Tibial nerve (tissue), 4 donors: Measurements from ENCODE around the gene NTSR1. TPM values are rescaled to one million over a fixed set of nuclear protein-coding genes. Genes with fewer than 3 reads are reported as not detected.

Experiments
- DNase-seq, 2 donors: peaks; one replicate each; pipeline ENCODE4 v3.0.0-alpha.2; 2019; ENCODE audit warnings: low spot score in 2 of 2
- H3K27ac ChIP-seq, 4 donors: fragments of 200-600 bp; sonication (generic) in 3 of 4; one replicate each; pipeline ENCODE4 v1.5.1; 2017 to 2019; ENCODE audit warnings: mild to moderate bottlenecking in 1 of 4
- H3K27me3 ChIP-seq, 2 donors: fragments of 200-600 bp; sonication (generic) in 1 of 2; one replicate each; pipeline versions ENCODE4 v1.5.1 to v1.6.0; 2017 to 2019
- H3K36me3 ChIP-seq, 3 donors: fragments of 200-600 bp; sonication (generic); one replicate each; pipeline ENCODE4 v1.5.1; 2018 to 2019
- H3K4me1 ChIP-seq, 4 donors: fragments of 200-600 bp; sonication (generic) in 3 of 4; one replicate each; pipeline ENCODE4 v1.5.1; 2017 to 2019
- H3K4me3 ChIP-seq, 4 donors: fragments of 200-600 bp; sonication (generic) in 3 of 4; one replicate each; pipeline ENCODE4 v1.5.1; 2017 to 2019; ENCODE audit warnings: mild to moderate bottlenecking in 1 of 4, moderate library complexity in 1 of 4
- H3K9me3 ChIP-seq, 4 donors: fragments of 200-600 bp; sonication (generic) in 3 of 4; one replicate each; pipeline ENCODE4 v1.5.1; 2017 to 2019
- EP300 ChIP-seq, 2 donors: sonication (generic); formaldehyde crosslinking; IDR thresholded peaks; one replicate each; pipeline ENCODE4 v1.6.1; 2017; ENCODE audit warnings: antibody characterized with exemption in 2 of 2, mild to moderate bottlenecking in 1 of 2
- POLR2A ChIP-seq, 2 donors: fragments of 450-650 bp; IDR thresholded peaks; one replicate each; pipeline ENCODE4 v1.6.1; 2017; ENCODE audit warnings: antibody characterized with exemption in 2 of 2, mild to moderate bottlenecking in 2 of 2, moderate library complexity in 2 of 2
- WGBS, 2 donors: methylation state at CpG; one replicate each; pipeline ENCODE4 v1.1.5; 2018; 5-methylcytosine and 5-hydroxymethylcytosine counted together
- total RNA-seq, 4 donors: library from RNA; depleted of rRNA; stranded (reverse); fragments of >200 nt; gene quantifications; one replicate each; pipeline ENCODE4 v1.1.0, GENCODE V29; 2016
- TF ChIP-seq, protein P1 (sequence below), 5 experiments: fragments of 200-600 bp in 3 of 5; fragments of 450-650 bp in 2 of 5; sonication (generic) in 3 of 5; IDR thresholded peaks; one replicate each; pipeline ENCODE4 v1.5.1; 2016 to 2019; ENCODE audit warnings: antibody characterized with exemption in 5 of 5, mild to moderate bottlenecking in 3 of 5, moderate library complexity in 2 of 5

NTSR1 gene
- total RNA-seq, 4 donors from 2014 or later = 0.30 TPM; not detected in 3

DNA sequence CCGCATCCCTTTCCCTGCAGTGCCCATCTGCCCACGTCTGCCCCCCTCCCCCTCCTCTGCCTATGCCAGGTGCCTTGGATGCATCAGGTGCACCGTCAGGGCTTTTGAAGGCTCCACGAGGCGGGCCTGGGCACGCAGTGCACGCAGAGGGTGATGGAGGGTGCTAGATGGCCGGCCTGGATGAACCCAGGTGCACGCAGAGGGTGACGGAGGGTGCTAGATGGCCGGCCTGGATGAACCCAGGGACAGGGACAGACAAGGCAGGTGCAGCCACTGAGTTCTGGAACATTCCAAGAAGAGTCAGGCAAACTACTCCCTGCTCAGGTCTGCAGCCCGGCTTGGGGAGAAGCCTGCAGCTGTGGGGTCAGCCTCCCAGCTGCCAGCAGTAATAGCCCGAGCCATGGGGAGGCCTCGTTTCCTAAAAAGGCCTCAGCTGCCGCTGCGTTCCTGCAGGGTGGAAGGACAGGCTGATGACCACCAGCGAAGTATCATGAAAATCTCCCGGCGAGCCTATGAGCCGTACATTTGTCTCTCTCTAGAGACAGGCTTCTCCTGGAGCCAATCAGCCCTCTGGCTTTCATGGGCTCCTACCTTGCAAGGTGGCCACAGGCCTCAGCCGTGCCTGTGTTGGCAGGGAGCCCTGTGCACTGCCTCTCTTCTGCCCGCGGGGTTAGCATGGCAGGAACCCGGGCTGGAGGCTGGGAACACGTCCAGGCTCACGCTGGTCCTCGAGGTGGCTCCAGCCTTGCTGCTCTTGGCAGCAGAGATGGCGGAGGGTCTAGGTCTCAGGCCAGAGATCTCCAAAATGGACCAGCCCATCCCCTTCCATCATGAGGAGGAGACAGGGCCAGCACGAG lies 29.6 kb downstream of the NTSR1 start:
- WGBS, 2 donors = 75 to 84% methylated on average over 25 to 28 of the region's 29 CpGs
- no peaks in the 10 kb centered on the region for H3K36me3 ChIP-seq
- no peaks in the 10 kb centered on the region for H3K9me3 ChIP-seq
- H3K27ac ChIP-seq = no peak overlapping the region
- no peak for DNase-seq
- no peak overlapping the region for H3K4me3 ChIP-seq
- peaks cover 0 to 64% of the 10 kb centered on the region in 2 donors for H3K27me3 ChIP-seq
- no peak for TF ChIP-seq POLR2A (IDR thresholded peaks at IDR 0.05)
- TF ChIP-seq, protein P1, sequence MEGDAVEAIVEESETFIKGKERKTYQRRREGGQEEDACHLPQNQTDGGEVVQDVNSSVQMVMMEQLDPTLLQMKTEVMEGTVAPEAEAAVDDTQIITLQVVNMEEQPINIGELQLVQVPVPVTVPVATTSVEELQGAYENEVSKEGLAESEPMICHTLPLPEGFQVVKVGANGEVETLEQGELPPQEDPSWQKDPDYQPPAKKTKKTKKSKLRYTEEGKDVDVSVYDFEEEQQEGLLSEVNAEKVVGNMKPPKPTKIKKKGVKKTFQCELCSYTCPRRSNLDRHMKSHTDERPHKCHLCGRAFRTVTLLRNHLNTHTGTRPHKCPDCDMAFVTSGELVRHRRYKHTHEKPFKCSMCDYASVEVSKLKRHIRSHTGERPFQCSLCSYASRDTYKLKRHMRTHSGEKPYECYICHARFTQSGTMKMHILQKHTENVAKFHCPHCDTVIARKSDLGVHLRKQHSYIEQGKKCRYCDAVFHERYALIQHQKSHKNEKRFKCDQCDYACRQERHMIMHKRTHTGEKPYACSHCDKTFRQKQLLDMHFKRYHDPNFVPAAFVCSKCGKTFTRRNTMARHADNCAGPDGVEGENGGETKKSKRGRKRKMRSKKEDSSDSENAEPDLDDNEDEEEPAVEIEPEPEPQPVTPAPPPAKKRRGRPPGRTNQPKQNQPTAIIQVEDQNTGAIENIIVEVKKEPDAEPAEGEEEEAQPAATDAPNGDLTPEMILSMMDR (IDR thresholded peaks at IDR 0.05) = no peak
- no peak for TF ChIP-seq EP300 (IDR thresholded peaks at IDR 0.05)
- peaks cover 0 to 9% (median 4%) of the 10 kb centered on the region in 4 donors for H3K4me1 ChIP-seq

- H3K27me3 ChIP-seq = peaks cover 0 to 67% of the 10 kb centered on the region in 2 donors
- DNase-seq = no peak
- WGBS, 2 donors = 81 to 88% methylated on average over 7 to 12 of the region's 12 CpGs
- no peaks in the 10 kb centered on the region for H3K36me3 ChIP-seq
- TF ChIP-seq, protein P1 (IDR thresholded peaks at IDR 0.05) = no peak
- TF ChIP-seq POLR2A (IDR thresholded peaks at IDR 0.05) = no peak
- TF ChIP-seq EP300 (IDR thresholded peaks at IDR 0.05) = no peak
- no peak overlapping the region for H3K27ac ChIP-seq
- H3K9me3 ChIP-seq = no peaks in the 10 kb centered on the region
- no peak overlapping the region for H3K4me3 ChIP-seq
- H3K4me1 ChIP-seq = peaks cover 0 to 9% (median 4%) of the 10 kb centered on the region in 4 donors
These were observed 30.4 kb downstream of the NTSR1 start for GRCh38 chr20:62739067-62739466.

DNA sequence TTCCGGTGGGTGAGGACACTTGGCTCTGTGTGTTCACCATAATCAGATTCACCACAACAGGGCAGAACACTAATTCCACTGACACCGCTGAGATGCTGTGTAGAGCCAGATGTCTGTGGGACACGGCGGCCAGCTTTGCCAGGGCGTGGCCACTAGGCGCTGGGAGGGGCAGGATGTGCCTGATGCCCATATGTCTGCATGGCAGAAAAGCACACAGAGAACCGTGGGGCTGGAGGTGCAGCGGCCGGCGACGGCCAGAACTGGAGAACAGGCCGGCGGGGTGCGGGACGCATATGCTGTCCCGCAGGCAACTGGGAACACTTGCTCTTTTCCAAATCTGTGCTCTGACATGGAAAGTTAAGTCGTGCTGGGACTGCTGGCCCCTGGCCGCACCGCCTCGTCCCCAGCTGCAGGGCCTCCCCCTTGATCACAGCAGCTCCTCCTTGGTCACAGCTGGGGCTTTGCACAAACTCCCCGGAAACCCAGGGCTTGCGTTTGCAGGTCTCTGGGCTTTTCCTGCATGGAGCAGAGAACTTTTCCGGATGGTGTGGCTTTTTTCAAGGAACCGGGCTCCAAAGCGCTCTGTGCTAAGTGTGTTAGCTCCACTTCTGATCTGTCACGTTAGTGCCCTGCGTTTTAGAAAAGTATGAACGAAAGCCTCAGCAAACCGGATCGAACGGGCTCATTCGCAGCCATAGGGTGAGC lies 31.1 kb downstream of the NTSR1 start:
- no peak for DNase-seq

DNA sequence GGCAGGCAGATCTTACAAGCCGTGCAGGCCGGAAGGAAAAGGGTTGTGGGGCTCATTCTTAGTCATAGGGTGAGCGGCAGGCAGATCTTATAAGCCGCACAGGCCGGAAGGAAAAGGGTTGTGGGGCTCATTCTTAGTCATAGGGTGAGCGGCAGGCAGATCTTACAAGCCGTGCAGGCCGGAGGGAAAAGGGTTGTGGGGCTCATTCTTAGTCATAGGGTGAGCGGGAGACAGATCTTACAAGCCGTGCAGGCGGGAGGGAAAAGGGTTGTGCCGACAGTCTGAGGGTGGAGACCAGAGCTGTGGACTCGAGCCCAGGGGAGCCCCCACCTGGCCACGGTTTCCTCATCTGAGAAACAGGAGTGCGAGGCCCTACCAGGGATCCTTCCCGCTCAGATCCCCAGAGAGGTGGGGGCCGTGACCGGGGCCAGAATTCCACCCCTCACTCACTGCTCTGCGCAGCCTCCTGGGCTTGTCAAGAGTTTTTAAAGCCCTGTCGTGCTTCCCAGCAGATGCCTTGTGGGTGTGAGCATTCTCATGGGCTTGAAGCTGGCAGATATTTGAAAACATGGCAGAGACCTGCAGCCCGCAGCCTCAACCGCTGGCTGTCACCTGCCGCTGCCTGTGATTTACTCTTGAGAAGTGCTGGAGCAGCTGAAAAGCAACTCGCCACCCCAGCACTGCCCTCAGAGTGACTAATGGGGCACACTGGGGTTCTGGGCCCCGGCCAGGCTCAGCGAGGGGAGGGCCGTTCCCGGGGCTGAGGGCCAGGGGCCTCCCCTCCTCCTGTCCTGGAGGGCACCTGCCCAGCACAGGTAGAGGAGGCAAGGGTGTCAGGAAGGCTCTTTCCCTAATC lies 31.9 kb downstream of the NTSR1 start:
- no peak for TF ChIP-seq POLR2A (IDR thresholded peaks at IDR 0.05)
- TF ChIP-seq, protein P1 (IDR thresholded peaks at IDR 0.05) = no peak
- no peak for TF ChIP-seq EP300 (IDR thresholded peaks at IDR 0.05)
- Histone ChIP-seq H3K27me3 (peaks cover 0 to 60% of the 10 kb centered on the region in 2 donors), H3K36me3 (no peaks in the 10 kb centered on the region), H3K9me3 (no peaks in the 10 kb centered on the region), H3K27ac (peak overlapping the region in 3 of 4 donors; percentile 13 to 47 (median 42)), H3K4me3 (peak overlapping the region in 1 of 4 donors; percentile 21), H3K4me1 (peaks cover 0 to 9% (median 4%) of the 10 kb centered on the region in 4 donors)
- WGBS, 2 donors = 51 to 62% methylated on average over 22 to 28 of the region's 28 CpGs
- DNase-seq = peak in 1 of 2 donors; percentile 17

More for the DNA sequence above, 31.1 kb downstream of the NTSR1 start:
- Histone ChIP-seq H3K36me3 (no peaks in the 10 kb centered on the region), H3K27ac (peak overlapping the region in 1 of 4 donors; percentile 47), H3K4me1 (peaks cover 0 to 9% (median 4%) of the 10 kb centered on the region in 4 donors), H3K4me3 (peak overlapping the region in 1 of 4 donors; percentile 21), H3K9me3 (no peaks in the 10 kb centered on the region), H3K27me3 (peaks cover 0 to 63% of the 10 kb centered on the region in 2 donors)
- TF ChIP-seq, protein P1 (IDR thresholded peaks at IDR 0.05) = no peak
- TF ChIP-seq POLR2A (IDR thresholded peaks at IDR 0.05) = no peak
- TF ChIP-seq EP300 (IDR thresholded peaks at IDR 0.05) = no peak
- 60 to 61% methylated on average over 32 of the region's 32 CpGs for WGBS, 2 donors
